ENCODE data around the gene N4BP2. TPM values are rescaled to one million over a fixed set of nuclear protein-coding genes. Genes with fewer than 3 reads are reported as not detected.

The N4BP2 gene
- total RNA-seq, 1 experiment from 2014 or later: 31.7 TPM

DNA sequence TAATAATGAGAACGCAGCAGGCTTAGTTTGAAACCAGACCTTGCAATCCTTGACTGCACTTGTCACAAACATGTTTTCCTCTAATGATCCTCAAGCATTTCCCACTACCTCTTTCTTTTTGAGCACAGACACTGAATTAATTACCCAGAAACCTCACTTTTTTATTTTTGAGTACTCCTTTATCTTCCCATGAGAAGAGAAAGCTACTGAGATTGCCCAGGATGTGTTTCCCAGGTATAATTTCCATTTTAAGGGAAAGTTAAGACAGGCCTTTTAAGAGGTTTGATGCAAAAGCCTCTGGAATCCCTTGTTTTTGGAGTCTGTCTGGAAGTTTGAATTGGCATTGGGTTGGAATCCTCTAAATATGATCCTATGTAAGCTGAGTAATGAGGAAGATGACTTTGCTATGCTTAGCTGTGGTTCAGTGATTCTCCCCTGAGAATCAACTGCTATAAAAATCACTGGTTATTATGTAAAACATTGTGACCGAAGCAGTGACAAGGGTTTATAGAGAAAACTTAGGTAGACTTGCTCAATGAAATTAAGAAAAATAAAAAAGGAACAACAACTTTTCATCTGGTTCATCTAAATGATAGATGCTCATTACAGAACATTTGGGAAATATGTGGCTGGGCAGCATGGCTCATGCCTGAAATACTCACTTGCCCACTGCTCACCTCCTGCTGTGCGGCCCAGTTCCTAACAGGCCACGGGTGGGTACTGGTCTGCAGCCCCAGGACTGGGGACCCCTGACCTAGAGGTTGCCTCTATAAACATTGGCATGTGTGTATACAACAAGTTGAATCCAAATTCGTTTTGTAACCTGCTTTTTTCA lies 129.4 kb downstream of the N4BP2 start:
- TF ChIP-seq NR2C2 (CRISPR knock-in tag; IDR thresholded peaks at IDR 0.05): no peak
- no peak for TF ChIP-seq GTF2I (CRISPR knock-in tag; conservative IDR thresholded peaks at IDR 0.05)
- TF ChIP-seq, protein P1, sequence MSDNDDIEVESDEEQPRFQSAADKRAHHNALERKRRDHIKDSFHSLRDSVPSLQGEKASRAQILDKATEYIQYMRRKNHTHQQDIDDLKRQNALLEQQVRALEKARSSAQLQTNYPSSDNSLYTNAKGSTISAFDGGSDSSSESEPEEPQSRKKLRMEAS (CRISPR knock-in tag; IDR thresholded peaks at IDR 0.05): no peak
- TF ChIP-seq, protein P2, sequence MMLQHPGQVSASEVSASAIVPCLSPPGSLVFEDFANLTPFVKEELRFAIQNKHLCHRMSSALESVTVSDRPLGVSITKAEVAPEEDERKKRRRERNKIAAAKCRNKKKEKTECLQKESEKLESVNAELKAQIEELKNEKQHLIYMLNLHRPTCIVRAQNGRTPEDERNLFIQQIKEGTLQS (CRISPR knock-in tag; conservative IDR thresholded peaks at IDR 0.05): no peak
- no peak for TF ChIP-seq TCF7 (CRISPR knock-in tag; IDR thresholded peaks at IDR 0.05; ENCODE audit: low read depth)
- no peak for TF ChIP-seq NR1H2 (CRISPR knock-in tag; IDR thresholded peaks at IDR 0.05)
- no peak for TF ChIP-seq OVOL2 (CRISPR knock-in tag; IDR thresholded peaks at IDR 0.05; ENCODE audit: borderline replicate concordance)
- no peak for TF ChIP-seq ZBTB21 (CRISPR knock-in tag; IDR thresholded peaks at IDR 0.05; ENCODE audit: borderline replicate concordance)
- no peak for TF ChIP-seq GABPB1 (CRISPR knock-in tag; IDR thresholded peaks at IDR 0.05)
- TF ChIP-seq RELA (CRISPR knock-in tag; IDR thresholded peaks at IDR 0.05; ENCODE audit: borderline replicate concordance): no peak
- DNase-seq (ENCODE audit: low spot score) (no peak), ATAC-seq (no peak)
- H3K36me3 Mint-ChIP-seq: no peaks in the 10 kb centered on the region
- H3K9me3 Mint-ChIP-seq: no peaks in the 10 kb centered on the region
- ChIA-PET CTCF (no interaction called here), POLR2A (no interaction called here)
- no peak overlapping the region for H3K4me3 Mint-ChIP-seq
- peaks cover 41% of the 10 kb centered on the region for H3K4me1 Mint-ChIP-seq
- H3K27me3 Mint-ChIP-seq (ENCODE audit: low read depth): no peaks in the 10 kb centered on the region
- H3K27ac Mint-ChIP-seq: peak overlapping the region; percentile 93

DNA sequence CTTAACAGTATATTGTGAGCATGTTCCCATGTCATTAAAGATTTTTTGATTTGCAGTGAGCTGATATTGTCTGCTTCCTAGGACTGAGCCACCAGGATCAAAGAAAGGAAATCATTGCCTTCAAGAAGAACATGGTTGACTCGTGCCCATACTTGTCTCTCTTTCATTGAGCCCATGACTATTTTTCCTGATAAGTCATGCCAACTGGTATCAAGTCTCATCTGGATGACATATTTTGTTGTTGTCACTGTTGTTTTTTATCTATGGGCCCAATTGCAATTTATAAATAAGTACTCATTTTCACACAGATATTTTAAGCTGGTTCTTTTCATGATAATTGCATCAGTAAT lies 130.0 kb downstream of the N4BP2 start:
- no peak for DNase-seq (ENCODE audit: low spot score)
- H3K27ac Mint-ChIP-seq: peak overlapping the region; percentile 93; the same call in 1 of the 2 replicates
- ATAC-seq: no peak
- no peaks in the 10 kb centered on the region for H3K27me3 Mint-ChIP-seq (ENCODE audit: low read depth)
- TF ChIP-seq ZNF416 (CRISPR knock-in tag; IDR thresholded peaks at IDR 0.05) (no peak), ZNF138 (CRISPR knock-in tag; conservative IDR thresholded peaks at IDR 0.05) (no peak), HMGA2 (CRISPR knock-in tag; IDR thresholded peaks at IDR 0.05) (no peak), GRHL2 (CRISPR knock-in tag; IDR thresholded peaks at IDR 0.05; ENCODE audit: insufficient replicate concordance, severe bottlenecking) (no peak), NR2C2 (CRISPR knock-in tag; IDR thresholded peaks at IDR 0.05) (no peak), NR1H2 (CRISPR knock-in tag; IDR thresholded peaks at IDR 0.05) (no peak), ZNF219 (CRISPR knock-in tag; IDR thresholded peaks at IDR 0.05; ENCODE audit: borderline replicate concordance) (no peak), GABPB1 (CRISPR knock-in tag; IDR thresholded peaks at IDR 0.05) (no peak), SMAD3 (CRISPR knock-in tag; IDR thresholded peaks at IDR 0.05; ENCODE audit: borderline replicate concordance) (no peak)
- TF ChIP-seq, protein P3, sequence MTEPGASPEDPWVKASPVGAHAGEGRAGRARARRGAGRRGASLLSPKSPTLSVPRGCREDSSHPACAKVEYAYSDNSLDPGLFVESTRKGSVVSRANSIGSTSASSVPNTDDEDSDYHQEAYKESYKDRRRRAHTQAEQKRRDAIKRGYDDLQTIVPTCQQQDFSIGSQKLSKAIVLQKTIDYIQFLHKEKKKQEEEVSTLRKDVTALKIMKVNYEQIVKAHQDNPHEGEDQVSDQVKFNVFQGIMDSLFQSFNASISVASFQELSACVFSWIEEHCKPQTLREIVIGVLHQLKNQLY (CRISPR knock-in tag; IDR thresholded peaks at IDR 0.05): no peak
- TF ChIP-seq, protein P4, sequence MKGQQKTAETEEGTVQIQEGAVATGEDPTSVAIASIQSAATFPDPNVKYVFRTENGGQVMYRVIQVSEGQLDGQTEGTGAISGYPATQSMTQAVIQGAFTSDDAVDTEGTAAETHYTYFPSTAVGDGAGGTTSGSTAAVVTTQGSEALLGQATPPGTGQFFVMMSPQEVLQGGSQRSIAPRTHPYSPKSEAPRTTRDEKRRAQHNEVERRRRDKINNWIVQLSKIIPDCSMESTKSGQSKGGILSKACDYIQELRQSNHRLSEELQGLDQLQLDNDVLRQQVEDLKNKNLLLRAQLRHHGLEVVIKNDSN (CRISPR knock-in tag; IDR thresholded peaks at IDR 0.05): no peak
- TF ChIP-seq, protein P5, sequence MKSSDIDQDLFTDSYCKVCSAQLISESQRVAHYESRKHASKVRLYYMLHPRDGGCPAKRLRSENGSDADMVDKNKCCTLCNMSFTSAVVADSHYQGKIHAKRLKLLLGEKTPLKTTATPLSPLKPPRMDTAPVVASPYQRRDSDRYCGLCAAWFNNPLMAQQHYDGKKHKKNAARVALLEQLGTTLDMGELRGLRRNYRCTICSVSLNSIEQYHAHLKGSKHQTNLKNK (CRISPR knock-in tag; IDR thresholded peaks at IDR 0.05): no peak
- TF ChIP-seq, protein P6, sequence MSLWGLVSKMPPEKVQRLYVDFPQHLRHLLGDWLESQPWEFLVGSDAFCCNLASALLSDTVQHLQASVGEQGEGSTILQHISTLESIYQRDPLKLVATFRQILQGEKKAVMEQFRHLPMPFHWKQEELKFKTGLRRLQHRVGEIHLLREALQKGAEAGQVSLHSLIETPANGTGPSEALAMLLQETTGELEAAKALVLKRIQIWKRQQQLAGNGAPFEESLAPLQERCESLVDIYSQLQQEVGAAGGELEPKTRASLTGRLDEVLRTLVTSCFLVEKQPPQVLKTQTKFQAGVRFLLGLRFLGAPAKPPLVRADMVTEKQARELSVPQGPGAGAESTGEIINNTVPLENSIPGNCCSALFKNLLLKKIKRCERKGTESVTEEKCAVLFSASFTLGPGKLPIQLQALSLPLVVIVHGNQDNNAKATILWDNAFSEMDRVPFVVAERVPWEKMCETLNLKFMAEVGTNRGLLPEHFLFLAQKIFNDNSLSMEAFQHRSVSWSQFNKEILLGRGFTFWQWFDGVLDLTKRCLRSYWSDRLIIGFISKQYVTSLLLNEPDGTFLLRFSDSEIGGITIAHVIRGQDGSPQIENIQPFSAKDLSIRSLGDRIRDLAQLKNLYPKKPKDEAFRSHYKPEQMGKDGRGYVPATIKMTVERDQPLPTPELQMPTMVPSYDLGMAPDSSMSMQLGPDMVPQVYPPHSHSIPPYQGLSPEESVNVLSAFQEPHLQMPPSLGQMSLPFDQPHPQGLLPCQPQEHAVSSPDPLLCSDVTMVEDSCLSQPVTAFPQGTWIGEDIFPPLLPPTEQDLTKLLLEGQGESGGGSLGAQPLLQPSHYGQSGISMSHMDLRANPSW (CRISPR knock-in tag; conservative IDR thresholded peaks at IDR 0.05; ENCODE audit: low read depth): no peak
- TF ChIP-seq, protein P7, sequence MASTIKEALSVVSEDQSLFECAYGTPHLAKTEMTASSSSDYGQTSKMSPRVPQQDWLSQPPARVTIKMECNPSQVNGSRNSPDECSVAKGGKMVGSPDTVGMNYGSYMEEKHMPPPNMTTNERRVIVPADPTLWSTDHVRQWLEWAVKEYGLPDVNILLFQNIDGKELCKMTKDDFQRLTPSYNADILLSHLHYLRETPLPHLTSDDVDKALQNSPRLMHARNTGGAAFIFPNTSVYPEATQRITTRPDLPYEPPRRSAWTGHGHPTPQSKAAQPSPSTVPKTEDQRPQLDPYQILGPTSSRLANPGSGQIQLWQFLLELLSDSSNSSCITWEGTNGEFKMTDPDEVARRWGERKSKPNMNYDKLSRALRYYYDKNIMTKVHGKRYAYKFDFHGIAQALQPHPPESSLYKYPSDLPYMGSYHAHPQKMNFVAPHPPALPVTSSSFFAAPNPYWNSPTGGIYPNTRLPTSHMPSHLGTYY (CRISPR knock-in tag; IDR thresholded peaks at IDR 0.05): no peak
- TF ChIP-seq, protein P8, sequence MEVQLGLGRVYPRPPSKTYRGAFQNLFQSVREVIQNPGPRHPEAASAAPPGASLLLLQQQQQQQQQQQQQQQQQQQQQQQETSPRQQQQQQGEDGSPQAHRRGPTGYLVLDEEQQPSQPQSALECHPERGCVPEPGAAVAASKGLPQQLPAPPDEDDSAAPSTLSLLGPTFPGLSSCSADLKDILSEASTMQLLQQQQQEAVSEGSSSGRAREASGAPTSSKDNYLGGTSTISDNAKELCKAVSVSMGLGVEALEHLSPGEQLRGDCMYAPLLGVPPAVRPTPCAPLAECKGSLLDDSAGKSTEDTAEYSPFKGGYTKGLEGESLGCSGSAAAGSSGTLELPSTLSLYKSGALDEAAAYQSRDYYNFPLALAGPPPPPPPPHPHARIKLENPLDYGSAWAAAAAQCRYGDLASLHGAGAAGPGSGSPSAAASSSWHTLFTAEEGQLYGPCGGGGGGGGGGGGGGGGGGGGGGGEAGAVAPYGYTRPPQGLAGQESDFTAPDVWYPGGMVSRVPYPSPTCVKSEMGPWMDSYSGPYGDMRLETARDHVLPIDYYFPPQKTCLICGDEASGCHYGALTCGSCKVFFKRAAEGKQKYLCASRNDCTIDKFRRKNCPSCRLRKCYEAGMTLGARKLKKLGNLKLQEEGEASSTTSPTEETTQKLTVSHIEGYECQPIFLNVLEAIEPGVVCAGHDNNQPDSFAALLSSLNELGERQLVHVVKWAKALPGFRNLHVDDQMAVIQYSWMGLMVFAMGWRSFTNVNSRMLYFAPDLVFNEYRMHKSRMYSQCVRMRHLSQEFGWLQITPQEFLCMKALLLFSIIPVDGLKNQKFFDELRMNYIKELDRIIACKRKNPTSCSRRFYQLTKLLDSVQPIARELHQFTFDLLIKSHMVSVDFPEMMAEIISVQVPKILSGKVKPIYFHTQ (CRISPR knock-in tag; IDR thresholded peaks at IDR 0.05): no peak
- TF ChIP-seq, protein P9, sequence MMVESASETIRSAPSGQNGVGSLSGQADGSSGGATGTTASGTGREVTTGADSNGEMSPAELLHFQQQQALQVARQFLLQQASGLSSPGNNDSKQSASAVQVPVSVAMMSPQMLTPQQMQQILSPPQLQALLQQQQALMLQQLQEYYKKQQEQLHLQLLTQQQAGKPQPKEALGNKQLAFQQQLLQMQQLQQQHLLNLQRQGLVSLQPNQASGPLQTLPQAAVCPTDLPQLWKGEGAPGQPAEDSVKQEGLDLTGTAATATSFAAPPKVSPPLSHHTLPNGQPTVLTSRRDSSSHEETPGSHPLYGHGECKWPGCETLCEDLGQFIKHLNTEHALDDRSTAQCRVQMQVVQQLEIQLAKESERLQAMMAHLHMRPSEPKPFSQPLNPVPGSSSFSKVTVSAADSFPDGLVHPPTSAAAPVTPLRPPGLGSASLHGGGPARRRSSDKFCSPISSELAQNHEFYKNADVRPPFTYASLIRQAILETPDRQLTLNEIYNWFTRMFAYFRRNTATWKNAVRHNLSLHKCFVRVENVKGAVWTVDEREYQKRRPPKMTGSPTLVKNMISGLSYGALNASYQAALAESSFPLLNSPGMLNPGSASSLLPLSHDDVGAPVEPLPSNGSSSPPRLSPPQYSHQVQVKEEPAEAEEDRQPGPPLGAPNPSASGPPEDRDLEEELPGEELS (CRISPR knock-in tag; IDR thresholded peaks at IDR 0.05): no peak
- H3K9me3 Mint-ChIP-seq: no peaks in the 10 kb centered on the region
- H3K4me1 Mint-ChIP-seq: peaks cover 47% of the 10 kb centered on the region
- CTCF ChIA-PET: no interaction called here
- no peaks in the 10 kb centered on the region for H3K36me3 Mint-ChIP-seq
- POLR2A ChIA-PET: no interaction called here
- H3K4me3 Mint-ChIP-seq: no peak overlapping the region

Data from WTC11 (cell line).